GM19043 (cell line): ENCODE data around the gene TRAF5.

Experiments
- ATAC-seq: cut with Tn5 transposase; IDR thresholded peaks from one replicate; pipeline ENCODE4 v1.9.1; 2021; ENCODE audit warnings: low read depth; ENCODE audit not compliant: unreplicated experiment

The TRAF5 gene

GRCh38 chr1:211327346-211327921 is 801 bp downstream of the TRAF5 start:
- ATAC-seq = no peak

DNA sequence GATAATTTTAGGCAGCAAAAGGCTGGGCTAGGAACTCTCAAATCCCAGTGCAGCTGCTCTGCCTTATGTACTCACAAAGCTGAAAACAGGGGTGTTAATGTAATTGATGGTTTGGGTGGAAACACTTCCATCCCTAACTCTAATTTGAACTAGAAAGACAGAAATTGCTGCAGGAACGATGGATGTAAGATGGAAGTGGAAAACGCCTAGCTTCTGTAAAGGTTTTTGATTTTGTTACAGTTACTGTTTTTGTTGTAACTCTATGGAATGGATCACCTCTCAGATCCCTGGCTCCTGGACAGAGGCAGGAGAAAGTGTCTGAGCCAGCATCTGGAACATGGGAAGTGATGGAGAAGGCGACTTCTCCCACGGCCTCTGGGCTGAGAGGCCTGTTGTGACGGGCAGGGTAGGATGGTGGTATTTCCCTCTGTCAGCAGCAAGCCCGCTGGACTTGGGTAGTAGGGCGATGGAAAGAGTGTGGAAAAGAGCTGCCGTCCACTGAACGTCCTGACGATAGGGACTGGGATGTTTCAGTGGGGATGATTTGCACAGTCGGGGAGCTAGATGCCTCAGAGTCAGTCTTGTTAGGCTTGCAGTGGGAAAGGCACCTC is 1.6 kb downstream of the TRAF5 start:
- ATAC-seq = no peak

GRCh38 chr1:211328866-211329475 is 2.3 kb downstream of the TRAF5 start:
- ATAC-seq = no peak

GRCh38 chr1:211329764-211330201 is 3.1 kb downstream of the TRAF5 start:
- ATAC-seq = peak; percentile 62

GRCh38 chr1:211330282-211330936 is 3.8 kb downstream of the TRAF5 start:
- ATAC-seq = no peak

DNA sequence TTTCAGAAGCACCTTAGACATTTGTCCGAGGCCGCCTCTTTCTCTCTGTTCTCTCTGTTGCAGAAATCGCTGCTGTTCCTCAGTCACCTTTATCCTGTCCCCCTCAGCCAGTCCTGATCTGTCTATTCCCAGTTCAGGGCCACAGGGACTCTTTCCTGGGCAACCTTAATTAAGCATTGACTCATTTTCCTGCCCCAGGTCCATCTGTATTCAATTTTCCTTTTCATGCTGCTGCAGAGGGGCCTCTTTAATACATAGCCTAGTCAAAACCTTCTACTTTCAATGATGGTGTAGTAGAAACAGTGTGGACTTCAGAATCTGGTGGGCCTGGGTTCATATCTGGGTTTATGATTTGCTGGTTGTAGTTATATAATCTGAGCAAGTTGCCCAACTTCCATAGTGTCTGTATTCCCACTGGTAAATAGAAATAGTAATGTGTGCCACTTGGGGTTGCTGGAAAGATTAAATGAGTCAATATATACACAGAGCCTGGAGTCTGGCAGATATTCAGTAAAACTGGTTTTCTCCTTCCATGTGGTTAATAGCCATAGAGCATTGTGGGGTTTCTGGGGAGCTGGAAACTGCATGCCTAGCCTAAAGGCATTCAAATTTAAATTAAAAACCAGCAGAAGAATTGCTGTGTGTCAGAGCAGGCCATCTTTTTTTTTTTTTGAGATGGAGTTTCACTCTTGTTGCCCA is 4.5 kb downstream of the TRAF5 start:
- no peak for ATAC-seq

DNA sequence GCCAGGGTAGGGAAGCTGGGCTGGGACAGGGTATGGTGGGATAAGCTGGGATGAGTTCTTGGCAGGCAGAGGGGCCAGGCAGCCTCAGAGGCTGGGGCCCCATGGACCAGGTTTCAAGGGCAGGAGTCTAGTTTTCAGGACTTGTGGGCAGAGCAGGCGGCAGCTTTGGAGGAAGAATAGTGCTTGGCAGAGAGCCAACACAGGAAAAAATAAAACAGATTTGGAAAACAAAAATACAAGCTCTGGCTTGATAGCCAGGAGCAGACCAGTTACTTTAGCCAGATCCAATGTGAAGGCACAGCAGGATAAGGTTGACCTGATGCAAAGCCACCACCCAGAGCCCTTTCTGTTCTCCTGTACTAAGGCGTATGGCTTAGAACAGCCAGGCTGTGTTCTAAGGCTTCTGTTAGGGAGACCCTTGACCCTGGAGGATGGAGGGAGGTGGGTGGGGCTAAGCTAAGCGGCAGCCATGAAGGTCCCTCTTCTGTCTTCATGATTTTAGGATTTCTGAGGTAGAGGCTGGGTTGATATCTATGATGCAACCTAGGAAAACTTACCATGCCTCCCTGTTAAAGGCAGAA is 5.5 kb downstream of the TRAF5 start:
- ATAC-seq = no peak

DNA sequence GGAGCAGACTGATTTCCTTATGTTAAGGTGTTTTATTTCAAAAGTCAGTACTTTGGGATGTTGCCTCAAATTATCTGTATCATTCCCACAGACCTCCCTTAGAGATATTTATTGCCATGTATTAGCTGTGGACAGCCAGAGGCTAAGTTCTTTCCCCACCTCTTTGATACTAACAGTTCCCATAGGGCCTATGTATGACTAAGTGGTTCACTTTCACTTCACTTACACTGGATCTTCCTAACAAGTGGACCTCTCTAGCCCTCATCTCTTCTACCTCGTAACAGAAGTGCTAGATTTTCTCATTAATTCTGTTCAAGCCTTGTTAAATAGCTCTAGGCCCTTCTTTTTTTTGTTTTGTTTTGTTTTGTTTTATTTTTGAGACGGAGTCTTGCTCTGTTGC is 6.2 kb downstream of the TRAF5 start:
- no peak for ATAC-seq

GRCh38 chr1:211333906-211334305 is 7.3 kb downstream of the TRAF5 start:
- ATAC-seq = no peak

DNA sequence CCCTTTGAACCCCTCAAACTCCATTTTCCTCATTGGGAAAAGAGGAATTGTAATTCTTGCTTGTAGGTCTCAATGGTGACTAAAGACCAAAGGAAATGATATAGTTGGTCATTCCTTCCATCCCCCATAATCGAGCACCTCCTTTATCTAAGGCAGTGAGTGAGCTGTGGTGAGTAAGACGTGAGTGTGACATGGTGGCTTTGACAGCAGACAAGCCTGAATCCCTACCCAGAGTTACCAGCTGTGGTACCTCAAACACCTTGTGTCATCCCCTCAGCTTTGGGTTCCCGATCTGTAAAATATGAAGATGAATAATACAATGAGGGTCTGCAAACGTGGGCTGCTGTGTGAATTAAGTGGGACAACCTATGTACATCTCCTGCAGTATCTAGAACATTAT is 8.4 kb downstream of the TRAF5 start:
- no peak for ATAC-seq

DNA sequence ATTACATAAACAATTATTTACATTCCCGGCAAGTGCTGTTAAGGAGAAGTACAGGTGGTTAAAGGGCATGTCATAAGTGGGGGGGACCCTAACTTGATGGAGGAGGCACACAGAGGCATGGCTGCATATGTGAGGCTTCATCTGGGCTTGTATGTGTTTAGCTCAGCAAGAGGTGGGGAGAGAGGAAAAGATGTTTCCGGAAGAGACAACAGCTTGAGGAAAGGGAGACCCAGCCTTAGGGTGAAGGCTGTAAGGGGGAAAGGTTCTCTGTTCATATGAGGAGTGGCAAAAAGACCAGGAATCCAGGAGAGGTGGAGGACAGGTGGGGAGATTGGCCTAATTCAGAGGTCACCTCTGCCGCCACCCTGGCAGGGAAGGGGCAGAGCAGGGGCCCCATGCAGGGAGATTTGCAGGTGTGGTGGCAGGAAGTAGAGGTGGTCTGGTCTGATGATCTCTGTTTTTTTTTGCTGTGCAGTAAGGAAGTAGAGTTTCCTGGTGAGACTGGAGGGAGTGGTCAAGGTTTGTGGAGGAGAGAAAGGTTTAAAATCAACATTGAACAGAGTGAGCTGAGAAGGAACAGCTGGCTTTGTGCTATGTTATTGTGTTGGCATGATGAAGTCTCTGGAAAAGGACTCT is 9.0 kb downstream of the TRAF5 start:
- peak; percentile 87 for ATAC-seq

- ATAC-seq = peak; percentile 20
Measured at GRCh38 chr1:211336161-211336560, 9.5 kb downstream of the TRAF5 start.

GRCh38 chr1:211336775-211337174 is 10.1 kb downstream of the TRAF5 start:
- ATAC-seq = no peak

DNA sequence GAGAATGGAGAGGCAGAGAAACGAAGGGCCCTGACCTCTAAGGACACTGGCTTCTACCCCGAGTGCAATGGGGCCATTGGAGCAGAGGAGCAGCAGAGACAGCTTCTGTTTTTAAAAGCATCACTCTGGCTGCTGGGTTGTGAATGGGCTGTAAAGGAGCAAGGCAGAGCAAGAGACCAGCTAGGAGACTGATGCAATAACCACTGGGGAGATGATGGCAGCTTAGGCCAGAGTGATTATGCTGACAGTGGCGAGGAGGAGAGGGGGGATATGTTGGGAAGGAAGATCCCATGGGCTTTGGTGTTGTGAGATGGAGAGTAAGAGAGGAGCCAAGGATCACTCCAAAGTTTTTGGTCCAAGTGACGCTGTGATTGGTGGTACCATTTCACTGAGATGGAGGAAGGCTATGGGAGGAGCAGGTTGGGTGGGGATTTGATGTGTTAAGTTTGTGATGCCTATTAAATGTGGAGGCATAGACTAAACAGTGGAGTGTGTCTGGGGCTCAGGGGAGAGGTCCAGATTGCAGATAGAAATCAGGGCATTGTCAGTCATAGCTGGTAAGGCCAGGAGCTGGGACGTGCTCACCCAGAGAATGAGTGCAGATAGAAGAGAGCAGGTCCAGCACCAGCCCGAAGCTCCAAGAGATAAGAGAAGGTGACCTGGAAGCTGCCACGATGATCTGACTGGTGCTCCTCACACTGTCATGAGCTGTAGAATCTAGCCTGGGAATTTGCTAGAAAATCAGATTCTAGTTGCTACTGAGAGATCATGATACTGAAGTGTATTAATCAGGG is 11.0 kb downstream of the TRAF5 start:
- no peak for ATAC-seq

DNA sequence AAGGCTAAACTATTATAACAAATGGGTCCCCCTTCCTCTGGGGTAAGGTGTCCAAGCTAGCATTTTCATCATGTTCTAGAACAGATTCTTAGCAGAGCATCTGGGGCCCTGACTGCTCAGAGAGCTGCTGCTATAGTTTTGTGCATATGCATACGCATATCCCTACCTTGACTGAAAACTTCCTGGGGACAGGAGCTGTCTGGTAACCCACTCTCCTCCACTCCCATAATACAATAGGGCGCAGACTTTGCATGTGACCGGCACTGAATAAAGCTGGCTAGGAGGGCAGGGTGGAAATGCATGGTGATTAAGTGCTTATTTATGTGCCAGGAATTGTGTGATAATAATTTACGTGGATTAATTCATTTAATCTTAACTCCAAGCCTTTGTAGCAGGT is 11.6 kb downstream of the TRAF5 start:
- ATAC-seq = no peak

DNA sequence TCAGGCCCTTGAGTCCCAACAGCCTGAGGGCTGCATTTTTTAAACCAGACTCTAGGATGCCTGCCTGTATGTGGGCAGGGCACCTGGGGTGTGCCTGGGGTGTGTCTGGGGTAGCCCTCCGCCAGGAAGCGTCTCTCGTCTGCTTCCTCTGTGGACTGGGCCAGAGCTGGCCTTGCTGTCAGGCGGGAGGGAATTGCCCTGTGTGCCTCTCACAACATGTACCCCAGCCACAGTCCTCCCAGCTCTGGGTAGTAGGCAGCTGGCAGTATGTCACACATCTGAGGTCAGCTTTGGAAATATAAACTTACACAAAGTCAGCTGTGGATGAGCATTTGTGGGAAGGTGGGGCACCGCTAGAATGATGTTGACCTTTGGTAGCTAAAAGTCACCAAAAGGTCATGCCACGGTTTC is 13.0 kb downstream of the TRAF5 start:
- no peak for ATAC-seq

- no peak for ATAC-seq
Measured at GRCh38 chr1:211340622-211341507, 14.2 kb downstream of the TRAF5 start.

GRCh38 chr1:211341999-211342398 is 15.4 kb downstream of the TRAF5 start:
- no peak for ATAC-seq

DNA sequence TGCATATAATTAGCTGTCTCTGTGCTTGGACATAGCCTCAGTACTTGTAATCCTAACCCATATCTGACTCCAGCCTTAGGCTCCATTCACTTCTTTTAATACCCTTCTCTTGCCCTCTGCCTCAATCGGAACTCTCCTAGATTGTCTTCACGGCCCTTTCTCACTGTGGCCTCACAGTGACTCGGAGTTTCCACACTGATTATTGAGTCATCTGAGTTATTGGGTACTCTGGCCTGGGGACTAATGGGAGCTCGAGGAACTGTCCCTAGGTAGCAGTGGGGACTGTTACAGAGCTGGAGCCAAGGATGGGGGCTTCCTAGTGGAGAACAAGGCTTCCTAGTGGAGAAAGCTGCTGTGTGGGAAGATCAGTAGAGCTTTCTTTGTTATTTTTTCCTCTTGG is 17.0 kb downstream of the TRAF5 start:
- ATAC-seq = no peak
